ENCODE results near the gene SMO. TPM values are rescaled to one million over a fixed set of nuclear protein-coding genes. Genes with fewer than 3 reads are reported as not detected.
"Not testable (repeated sequence)": the region's sequence is repeated elsewhere in the genome, so short reads cannot be mapped to it uniquely, and the experiment has no call there.

The SMO gene
- total and polyA plus RNA-seq, 9 of the 15 experiments (the other 6 are each of a cell fraction or from before 2014, with no cell fraction given): 0.05 to 0.13 (median 0.10) TPM; not detected in 5

- Histone ChIP-seq H3K4me1 (replicated peaks in 1 of 2; ENCODE audit: control insufficient read depth in 2 of 2, insufficient read depth in 2 of 2, low read length in 2 of 2) (peaks cover 6 to 10% of the 10 kb centered on the region in 2 experiments; a peak in 4 of 5 replicates), H3K9me1 (ENCODE audit: control insufficient read depth, insufficient read depth, low read length) (no peaks in the 10 kb centered on the region), H4K20me1 (replicated peaks; ENCODE audit: control insufficient read depth, insufficient read depth, low read length) (no peaks in the 10 kb centered on the region), H3K27ac (ENCODE audit: extremely low read depth, low read depth, low read length) (no peak overlapping the region), H3K79me2 (ENCODE audit: control insufficient read depth, insufficient read depth, low read length) (no peaks in the 10 kb centered on the region), H3K4me2 (ENCODE audit: insufficient read depth, low read length) (no peak overlapping the region), H2AFZ (ENCODE audit: low read depth, low read length) (no peak overlapping the region), H3K36me3 (ENCODE audit: control insufficient read depth, insufficient read depth, low read length) (no peaks in the 10 kb centered on the region), H3K4me3 (no peak overlapping the region), H3K9ac (ENCODE audit: insufficient read depth in 1 of 2, low read depth in 2 of 2, low read length in 2 of 2) (no peak overlapping the region), H3K27me3 (ENCODE audit: control insufficient read depth in 2 of 2, insufficient read depth in 2 of 2, low read length in 2 of 2) (peaks cover 20 to 65% of the 10 kb centered on the region in 2 experiments; a peak in 4 of 5 replicates), H3K9me3 (replicated peaks; ENCODE audit: control insufficient read depth, insufficient read depth, low read depth, low read length) (no peaks in the 10 kb centered on the region)
- intact Hi-C loops (cut with micrococcal nuclease) (no loop called here), in situ Hi-C loops (cut with MboI) (no loop called here)
- WGBS (ENCODE audit: insufficient coverage, low coverage, missing lambda C conversion rate): 23% methylated on average over 11 of the region's 11 CpGs
- ATAC-seq (no peak), DNase-seq (ENCODE audit: extremely low read depth in 1 of 4, low spot score in 3 of 4) (no peak), FAIRE-seq (no peak)
- CTCF ChIA-PET (ENCODE audit: low intra/inter-chr PET ratio): no interaction called here
- POLR2A ChIA-PET: interaction anchor here (0.9 kb wide), 1 partner anchor 22 kb away, joined by 3 read pairs; no protein-coding TSS in a partner anchor
- TF ChIP-seq RFX1 (IDR thresholded peaks at IDR 0.05) (peak; percentile 45; the same call in 1 of the 2 replicates), RNF2 (IDR thresholded peaks at IDR 0.05) (no peak)
- BruUV-seq (replicated peaks): no TSS peak
Observed at GRCh38 chr7:129170441-129171021, 17.9 kb upstream of the SMO start.

GRCh38 chr7:129173861-129174260 lies 14.6 kb upstream of the SMO start:
- Histone ChIP-seq H2AFZ (ENCODE audit: low read depth, low read length) (peak overlapping the region; percentile 15; the same call in 1 of the 2 replicates), H3K27me3 (ENCODE audit: control insufficient read depth in 2 of 2, insufficient read depth in 2 of 2, low read length in 2 of 2) (peaks cover 22 to 53% of the 10 kb centered on the region in 2 experiments; a peak in 4 of 5 replicates)
- FAIRE-seq; BruUV-seq (replicated peaks); H3K9ac ChIP-seq (ENCODE audit: insufficient read depth in 1 of 2, low read depth in 2 of 2, low read length in 2 of 2); H3K79me2 ChIP-seq (ENCODE audit: control insufficient read depth, insufficient read depth, low read length); H3K9me1 ChIP-seq (ENCODE audit: control insufficient read depth, insufficient read depth, low read length); H3K9me3 ChIP-seq (replicated peaks; ENCODE audit: control insufficient read depth, insufficient read depth, low read depth, low read length); H3K27ac ChIP-seq (ENCODE audit: extremely low read depth, low read depth, low read length); in situ Hi-C loops (cut with MboI); H4K20me1 ChIP-seq (replicated peaks; ENCODE audit: control insufficient read depth, insufficient read depth, low read length); H3K4me3 ChIP-seq; CTCF ChIA-PET (ENCODE audit: low intra/inter-chr PET ratio); H3K4me2 ChIP-seq (ENCODE audit: insufficient read depth, low read length); H3K4me1 ChIP-seq (replicated peaks in 1 of 2; ENCODE audit: control insufficient read depth in 2 of 2, insufficient read depth in 2 of 2, low read length in 2 of 2); H3K36me3 ChIP-seq (ENCODE audit: control insufficient read depth, insufficient read depth, low read length); DNase-seq (ENCODE audit: extremely low read depth in 1 of 4, low spot score in 3 of 4); ATAC-seq; intact Hi-C loops (cut with micrococcal nuclease): not testable (repeated sequence)
- POLR2A ChIA-PET: interaction anchor here (0.6 to 0.7 kb wide), 2 partner anchors 742 to 810 kb away, joined by 3 to 4 read pairs; no protein-coding TSS in a partner anchor
- WGBS (ENCODE audit: insufficient coverage, low coverage, missing lambda C conversion rate): 8% methylated on average over 7 of the region's 7 CpGs
- peak; percentile 96 for TF ChIP-seq ZNF12 (CRISPR knock-in tag; IDR thresholded peaks at IDR 0.05)

Measured in K562 (cell line).